GM23338 (cell line): ENCODE data around the gene GALNT3. TPM values are rescaled to one million over a fixed set of nuclear protein-coding genes. Genes with fewer than 3 reads are reported as not detected.

Source experiments
- ATAC-seq: fragments of 200-7000 bp; cut with Tn5 transposase; 3 replicates; pipeline ENCODE4 v1.9.1; 2020
- DNase-seq: peaks from one replicate; pipeline ENCODE4 v3.0.0-alpha.2; 2015; ENCODE audit warnings: low spot score
- H2AFZ ChIP-seq: fragments of 200-600 bp; sonication (generic); 2 replicates; pipeline ENCODE4 v1.8.0; 2016; ENCODE audit warnings: antibody characterized with exemption, mild to moderate bottlenecking, moderate library complexity
- H3F3A ChIP-seq: fragments of 200-600 bp; sonication (generic); replicated peaks from 2 replicates; pipeline ENCODE4 v1.8.0; 2017; ENCODE audit warnings: antibody characterized with exemption, mixed run types, low read depth
- H3K27ac ChIP-seq: fragments of 200-600 bp; sonication (generic); 2 replicates; pipeline ENCODE4 v1.6.1; 2016; ENCODE audit warnings: low read depth
- H3K27me3 ChIP-seq: fragments of 200-600 bp; sonication (generic); 2 replicates; pipeline ENCODE4 v1.8.0; 2016; ENCODE audit warnings: mild to moderate bottlenecking, mixed run types, moderate library complexity; ENCODE audit not compliant: insufficient read depth
- H3K36me3 ChIP-seq: fragments of 200-600 bp; sonication (generic); 2 replicates; pipeline ENCODE4 v1.8.0; 2016; ENCODE audit warnings: mild to moderate bottlenecking; ENCODE audit not compliant: insufficient read depth
- H3K4me1 ChIP-seq: fragments of 200-600 bp; sonication (generic); 2 replicates; pipeline ENCODE4 v1.8.0; 2016; ENCODE audit warnings: mild to moderate bottlenecking, moderate library complexity; ENCODE audit not compliant: insufficient read depth
- H3K4me2 ChIP-seq: fragments of 200-600 bp; sonication (generic); 2 replicates; pipeline ENCODE4 v1.7.1; 2017; ENCODE audit warnings: mixed run types
- H3K4me3 ChIP-seq: fragments of 200-600 bp; sonication (generic); 2 replicates; pipeline ENCODE4 v1.6.1; 2016; ENCODE audit warnings: mixed run types
- H3K79me2 ChIP-seq: fragments of 200-600 bp; sonication (generic); replicated peaks from 2 replicates; pipeline ENCODE4 v1.8.0; 2017; ENCODE audit warnings: mild to moderate bottlenecking; ENCODE audit not compliant: insufficient read depth
- H3K9me2 ChIP-seq: fragments of 200-600 bp; sonication (generic); 2 replicates; pipeline ENCODE4 v1.8.0; 2017; ENCODE audit not compliant: insufficient read depth
- H4K20me1 ChIP-seq: fragments of 200-600 bp; sonication (generic); replicated peaks from 2 replicates; pipeline ENCODE4 v1.8.0; 2017; ENCODE audit warnings: mild to moderate bottlenecking; ENCODE audit not compliant: insufficient read depth
- H3K27ac Mint-ChIP-seq: 2 replicates; pipeline ENCODE4 v1.8.0; 2020; ENCODE audit warnings: inconsistent platforms, mild to moderate bottlenecking, moderate library complexity, mixed read lengths
- H3K27me3 Mint-ChIP-seq: 3 replicates; pipeline ENCODE4 v1.8.0; 2022; ENCODE audit warnings: low read depth, mild to moderate bottlenecking, moderate library complexity, mixed read lengths, inconsistent platforms; ENCODE audit not compliant: insufficient read depth, poor library complexity
- H3K36me3 Mint-ChIP-seq: 3 replicates; pipeline ENCODE4 v1.8.0; 2021; ENCODE audit warnings: low read depth, mild to moderate bottlenecking, inconsistent platforms, moderate library complexity, mixed read lengths
- H3K4me1 Mint-ChIP-seq: 3 replicates; pipeline ENCODE4 v1.8.0; 2020; ENCODE audit warnings: mild to moderate bottlenecking, inconsistent platforms, mixed read lengths
- H3K4me3 Mint-ChIP-seq: 3 replicates; pipeline ENCODE4 v1.8.0; 2021; ENCODE audit warnings: moderate library complexity, mild to moderate bottlenecking, inconsistent platforms, mixed read lengths
- H3K9me3 Mint-ChIP-seq: 3 replicates; pipeline ENCODE4 v1.8.0; 2020; ENCODE audit warnings: moderate library complexity, mild to moderate bottlenecking, inconsistent platforms, mixed read lengths
- CREB1 ChIP-seq: fragments of 250-450 bp; sonication (Bioruptor Pico); IDR thresholded peaks from 2 replicates; pipeline ENCODE4 v1.5.0; 2020; ENCODE audit warnings: low read depth, mild to moderate bottlenecking, moderate library complexity
- EZH2 ChIP-seq: fragments of 200-600 bp; sonication (generic); IDR thresholded peaks from one replicate; pipeline ENCODE4 v1.8.0; 2017; ENCODE audit warnings: antibody characterized with exemption, mild to moderate bottlenecking, low read depth; ENCODE audit not compliant: unreplicated experiment
- EZH2phosphoT487 ChIP-seq: fragments of 200-600 bp; sonication (generic); IDR thresholded peaks from one replicate; pipeline ENCODE4 v1.8.1; 2018; ENCODE audit warnings: antibody characterized with exemption; ENCODE audit not compliant: unreplicated experiment
- JUNB ChIP-seq: IDR thresholded peaks from one replicate; pipeline ENCODE4 v1.6.1; 2016; ENCODE audit warnings: antibody characterized with exemption; ENCODE audit not compliant: unreplicated experiment
- NANOG ChIP-seq: IDR thresholded peaks from 2 replicates; pipeline ENCODE4 v1.6.1; 2016; ENCODE audit warnings: antibody characterized with exemption, borderline replicate concordance
- POLR2AphosphoS5 ChIP-seq: IDR thresholded peaks from 2 replicates; pipeline ENCODE4 v1.6.1; 2016; ENCODE audit warnings: antibody characterized with exemption, low read depth
- STAT1 ChIP-seq: IDR thresholded peaks from one replicate; pipeline ENCODE4 v1.6.1; 2016; ENCODE audit warnings: antibody characterized with exemption; ENCODE audit not compliant: unreplicated experiment
- ZNF114 ChIP-seq: fragments of 250-450 bp; sonication (Bioruptor Pico); IDR thresholded peaks from 2 replicates; pipeline ENCODE4 v1.5.0; 2020; ENCODE audit warnings: mild to moderate bottlenecking, moderate library complexity
- ZNF331 ChIP-seq: fragments of 250-450 bp; sonication (Bioruptor Pico); IDR thresholded peaks from 2 replicates; pipeline ENCODE4 v1.5.0; 2020; ENCODE audit warnings: low read depth, mild to moderate bottlenecking, moderate library complexity
- polyA plus RNA-seq: library from polyadenylated mRNA; unstranded; fragments of >200 nt; fragmentation: Nextera tagmentation; extraction: Ambion mirVana; gene quantifications from 2 replicates; pipeline ENCODE4 v1.2.1, GENCODE V29; 2016
- total RNA-seq: library from RNA; depleted of rRNA; stranded (reverse); fragments of >200 nt; shearing (Covaris generic); gene quantifications from 2 replicates; pipeline ENCODE4 v1.2.3, GENCODE V29; 2014
- TF ChIP-seq, protein P1 (sequence below): IDR thresholded peaks from one replicate; pipeline ENCODE4 v1.6.1; 2018; ENCODE audit warnings: antibody characterized with exemption; ENCODE audit not compliant: unreplicated experiment
- TF ChIP-seq, protein P2 (sequence below): fragments of 250-450 bp; sonication (Bioruptor Pico); IDR thresholded peaks from 2 replicates; pipeline ENCODE4 v1.5.0; 2020; ENCODE audit warnings: mild to moderate bottlenecking, moderate library complexity
- TF ChIP-seq, protein P3 (sequence below): IDR thresholded peaks from 2 replicates; pipeline ENCODE4 v1.6.1; 2016; ENCODE audit warnings: antibody characterized with exemption
- TF ChIP-seq, protein P4 (sequence below), 2 experiments: fragments of 200-600 bp in 1 of 2; sonication (generic) in 1 of 2; conservative IDR thresholded peaks; 2 replicates each; pipeline versions ENCODE4 v1.5.1 to v1.6.1; 2016 to 2017; ENCODE audit warnings: antibody characterized with exemption in 2 of 2, low read depth in 2 of 2, mild to moderate bottlenecking in 2 of 2, moderate library complexity in 1 of 2

The GALNT3 gene
- total and polyA plus RNA-seq, 2 experiments from 2014 or later: 16.8 to 17.1 TPM

DNA sequence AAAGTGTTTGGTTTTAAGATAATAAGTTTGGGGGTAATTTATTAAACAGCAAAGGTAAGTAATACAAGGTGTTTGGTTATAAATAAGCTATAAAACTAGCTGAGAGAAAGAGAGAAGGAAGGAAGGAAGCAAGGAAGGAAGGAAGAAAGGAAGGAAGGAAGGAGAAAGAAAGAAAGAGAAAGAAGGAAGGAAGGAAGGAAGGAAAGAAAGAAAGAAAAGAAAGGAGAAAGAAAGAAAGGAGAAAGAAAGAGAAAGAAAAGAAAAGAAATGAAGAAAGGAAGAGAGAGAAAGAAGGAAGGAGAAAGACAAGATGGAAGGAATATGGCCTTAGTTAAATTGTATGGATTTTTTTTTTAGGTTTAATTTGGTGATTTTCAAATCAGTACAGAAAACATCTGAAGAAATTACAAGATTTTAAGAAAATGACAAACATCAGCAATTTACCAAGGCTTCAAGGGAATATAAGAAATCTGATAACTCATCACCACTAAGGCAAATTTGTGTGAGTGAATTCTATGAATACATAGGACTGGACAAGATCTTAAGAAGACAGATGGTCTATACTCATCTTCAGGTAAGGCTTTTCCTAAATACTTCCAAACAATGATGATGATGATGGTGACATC is 46.4 kb upstream of the GALNT3 start:
- no peaks in the 10 kb centered on the region for H3K9me2 ChIP-seq
- no peak overlapping the region for H3K27ac ChIP-seq
- no peaks in the 10 kb centered on the region for H3K79me2 ChIP-seq
- no peaks in the 10 kb centered on the region for H3K36me3 Mint-ChIP-seq
- DNase-seq: no peak
- H3K36me3 ChIP-seq: no peaks in the 10 kb centered on the region
- H2AFZ ChIP-seq: no peak overlapping the region
- H3K4me3 ChIP-seq: no peak overlapping the region
- no peaks in the 10 kb centered on the region for H3K27me3 ChIP-seq
- H4K20me1 ChIP-seq: no peaks in the 10 kb centered on the region
- H3K9me3 Mint-ChIP-seq: no peaks in the 10 kb centered on the region
- no peak overlapping the region for H3K4me2 ChIP-seq
- TF ChIP-seq, protein P1, sequence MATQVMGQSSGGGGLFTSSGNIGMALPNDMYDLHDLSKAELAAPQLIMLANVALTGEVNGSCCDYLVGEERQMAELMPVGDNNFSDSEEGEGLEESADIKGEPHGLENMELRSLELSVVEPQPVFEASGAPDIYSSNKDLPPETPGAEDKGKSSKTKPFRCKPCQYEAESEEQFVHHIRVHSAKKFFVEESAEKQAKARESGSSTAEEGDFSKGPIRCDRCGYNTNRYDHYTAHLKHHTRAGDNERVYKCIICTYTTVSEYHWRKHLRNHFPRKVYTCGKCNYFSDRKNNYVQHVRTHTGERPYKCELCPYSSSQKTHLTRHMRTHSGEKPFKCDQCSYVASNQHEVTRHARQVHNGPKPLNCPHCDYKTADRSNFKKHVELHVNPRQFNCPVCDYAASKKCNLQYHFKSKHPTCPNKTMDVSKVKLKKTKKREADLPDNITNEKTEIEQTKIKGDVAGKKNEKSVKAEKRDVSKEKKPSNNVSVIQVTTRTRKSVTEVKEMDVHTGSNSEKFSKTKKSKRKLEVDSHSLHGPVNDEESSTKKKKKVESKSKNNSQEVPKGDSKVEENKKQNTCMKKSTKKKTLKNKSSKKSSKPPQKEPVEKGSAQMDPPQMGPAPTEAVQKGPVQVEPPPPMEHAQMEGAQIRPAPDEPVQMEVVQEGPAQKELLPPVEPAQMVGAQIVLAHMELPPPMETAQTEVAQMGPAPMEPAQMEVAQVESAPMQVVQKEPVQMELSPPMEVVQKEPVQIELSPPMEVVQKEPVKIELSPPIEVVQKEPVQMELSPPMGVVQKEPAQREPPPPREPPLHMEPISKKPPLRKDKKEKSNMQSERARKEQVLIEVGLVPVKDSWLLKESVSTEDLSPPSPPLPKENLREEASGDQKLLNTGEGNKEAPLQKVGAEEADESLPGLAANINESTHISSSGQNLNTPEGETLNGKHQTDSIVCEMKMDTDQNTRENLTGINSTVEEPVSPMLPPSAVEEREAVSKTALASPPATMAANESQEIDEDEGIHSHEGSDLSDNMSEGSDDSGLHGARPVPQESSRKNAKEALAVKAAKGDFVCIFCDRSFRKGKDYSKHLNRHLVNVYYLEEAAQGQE: no peak
- TF ChIP-seq EZH2phosphoT487 (no peak), POLR2AphosphoS5 (no peak), EZH2 (no peak), ZNF114 (no peak), CREB1 (CRISPR knock-in tag) (no peak), JUNB (no peak), ZNF331 (CRISPR knock-in tag) (no peak), STAT1 (no peak), NANOG (no peak)
- TF ChIP-seq, protein P2, sequence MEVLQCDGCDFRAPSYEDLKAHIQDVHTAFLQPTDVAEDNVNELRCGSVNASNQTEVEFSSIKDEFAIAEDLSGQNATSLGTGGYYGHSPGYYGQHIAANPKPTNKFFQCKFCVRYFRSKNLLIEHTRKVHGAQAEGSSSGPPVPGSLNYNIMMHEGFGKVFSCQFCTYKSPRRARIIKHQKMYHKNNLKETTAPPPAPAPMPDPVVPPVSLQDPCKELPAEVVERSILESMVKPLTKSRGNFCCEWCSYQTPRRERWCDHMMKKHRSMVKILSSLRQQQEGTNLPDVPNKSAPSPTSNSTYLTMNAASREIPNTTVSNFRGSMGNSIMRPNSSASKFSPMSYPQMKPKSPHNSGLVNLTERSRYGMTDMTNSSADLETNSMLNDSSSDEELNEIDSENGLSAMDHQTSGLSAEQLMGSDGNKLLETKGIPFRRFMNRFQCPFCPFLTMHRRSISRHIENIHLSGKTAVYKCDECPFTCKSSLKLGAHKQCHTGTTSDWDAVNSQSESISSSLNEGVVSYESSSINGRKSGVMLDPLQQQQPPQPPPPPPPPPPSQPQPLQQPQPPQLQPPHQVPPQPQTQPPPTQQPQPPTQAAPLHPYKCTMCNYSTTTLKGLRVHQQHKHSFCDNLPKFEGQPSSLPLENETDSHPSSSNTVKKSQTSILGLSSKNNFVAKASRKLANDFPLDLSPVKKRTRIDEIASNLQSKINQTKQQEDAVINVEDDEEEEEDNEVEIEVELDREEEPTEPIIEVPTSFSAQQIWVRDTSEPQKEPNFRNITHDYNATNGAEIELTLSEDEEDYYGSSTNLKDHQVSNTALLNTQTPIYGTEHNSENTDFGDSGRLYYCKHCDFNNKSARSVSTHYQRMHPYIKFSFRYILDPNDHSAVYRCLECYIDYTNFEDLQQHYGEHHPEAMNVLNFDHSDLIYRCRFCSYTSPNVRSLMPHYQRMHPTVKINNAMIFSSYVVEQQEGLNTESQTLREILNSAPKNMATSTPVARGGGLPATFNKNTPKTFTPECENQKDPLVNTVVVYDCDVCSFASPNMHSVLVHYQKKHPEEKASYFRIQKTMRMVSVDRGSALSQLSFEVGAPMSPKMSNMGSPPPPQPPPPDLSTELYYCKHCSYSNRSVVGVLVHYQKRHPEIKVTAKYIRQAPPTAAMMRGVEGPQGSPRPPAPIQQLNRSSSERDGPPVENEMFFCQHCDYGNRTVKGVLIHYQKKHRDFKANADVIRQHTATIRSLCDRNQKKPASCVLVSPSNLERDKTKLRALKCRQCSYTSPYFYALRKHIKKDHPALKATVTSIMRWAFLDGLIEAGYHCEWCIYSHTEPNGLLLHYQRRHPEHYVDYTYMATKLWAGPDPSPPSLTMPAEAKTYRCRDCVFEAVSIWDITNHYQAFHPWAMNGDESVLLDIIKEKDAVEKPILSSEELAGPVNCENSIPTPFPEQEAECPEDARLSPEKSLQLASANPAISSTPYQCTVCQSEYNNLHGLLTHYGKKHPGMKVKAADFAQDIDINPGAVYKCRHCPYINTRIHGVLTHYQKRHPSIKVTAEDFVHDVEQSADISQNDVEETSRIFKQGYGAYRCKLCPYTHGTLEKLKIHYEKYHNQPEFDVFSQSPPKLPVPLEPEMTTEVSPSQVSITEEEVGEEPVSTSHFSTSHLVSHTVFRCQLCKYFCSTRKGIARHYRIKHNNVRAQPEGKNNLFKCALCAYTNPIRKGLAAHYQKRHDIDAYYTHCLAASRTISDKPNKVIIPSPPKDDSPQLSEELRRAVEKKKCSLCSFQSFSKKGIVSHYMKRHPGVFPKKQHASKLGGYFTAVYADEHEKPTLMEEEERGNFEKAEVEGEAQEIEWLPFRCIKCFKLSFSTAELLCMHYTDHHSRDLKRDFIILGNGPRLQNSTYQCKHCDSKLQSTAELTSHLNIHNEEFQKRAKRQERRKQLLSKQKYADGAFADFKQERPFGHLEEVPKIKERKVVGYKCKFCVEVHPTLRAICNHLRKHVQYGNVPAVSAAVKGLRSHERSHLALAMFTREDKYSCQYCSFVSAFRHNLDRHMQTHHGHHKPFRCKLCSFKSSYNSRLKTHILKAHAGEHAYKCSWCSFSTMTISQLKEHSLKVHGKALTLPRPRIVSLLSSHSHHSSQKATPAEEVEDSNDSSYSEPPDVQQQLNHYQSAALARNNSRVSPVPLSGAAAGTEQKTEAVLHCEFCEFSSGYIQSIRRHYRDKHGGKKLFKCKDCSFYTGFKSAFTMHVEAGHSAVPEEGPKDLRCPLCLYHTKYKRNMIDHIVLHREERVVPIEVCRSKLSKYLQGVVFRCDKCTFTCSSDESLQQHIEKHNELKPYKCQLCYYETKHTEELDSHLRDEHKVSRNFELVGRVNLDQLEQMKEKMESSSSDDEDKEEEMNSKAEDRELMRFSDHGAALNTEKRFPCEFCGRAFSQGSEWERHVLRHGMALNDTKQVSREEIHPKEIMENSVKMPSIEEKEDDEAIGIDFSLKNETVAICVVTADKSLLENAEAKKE (CRISPR knock-in tag): no peak
- TF ChIP-seq, protein P3, sequence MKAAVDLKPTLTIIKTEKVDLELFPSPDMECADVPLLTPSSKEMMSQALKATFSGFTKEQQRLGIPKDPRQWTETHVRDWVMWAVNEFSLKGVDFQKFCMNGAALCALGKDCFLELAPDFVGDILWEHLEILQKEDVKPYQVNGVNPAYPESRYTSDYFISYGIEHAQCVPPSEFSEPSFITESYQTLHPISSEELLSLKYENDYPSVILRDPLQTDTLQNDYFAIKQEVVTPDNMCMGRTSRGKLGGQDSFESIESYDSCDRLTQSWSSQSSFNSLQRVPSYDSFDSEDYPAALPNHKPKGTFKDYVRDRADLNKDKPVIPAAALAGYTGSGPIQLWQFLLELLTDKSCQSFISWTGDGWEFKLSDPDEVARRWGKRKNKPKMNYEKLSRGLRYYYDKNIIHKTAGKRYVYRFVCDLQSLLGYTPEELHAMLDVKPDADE: no peak
- TF ChIP-seq, protein P4, sequence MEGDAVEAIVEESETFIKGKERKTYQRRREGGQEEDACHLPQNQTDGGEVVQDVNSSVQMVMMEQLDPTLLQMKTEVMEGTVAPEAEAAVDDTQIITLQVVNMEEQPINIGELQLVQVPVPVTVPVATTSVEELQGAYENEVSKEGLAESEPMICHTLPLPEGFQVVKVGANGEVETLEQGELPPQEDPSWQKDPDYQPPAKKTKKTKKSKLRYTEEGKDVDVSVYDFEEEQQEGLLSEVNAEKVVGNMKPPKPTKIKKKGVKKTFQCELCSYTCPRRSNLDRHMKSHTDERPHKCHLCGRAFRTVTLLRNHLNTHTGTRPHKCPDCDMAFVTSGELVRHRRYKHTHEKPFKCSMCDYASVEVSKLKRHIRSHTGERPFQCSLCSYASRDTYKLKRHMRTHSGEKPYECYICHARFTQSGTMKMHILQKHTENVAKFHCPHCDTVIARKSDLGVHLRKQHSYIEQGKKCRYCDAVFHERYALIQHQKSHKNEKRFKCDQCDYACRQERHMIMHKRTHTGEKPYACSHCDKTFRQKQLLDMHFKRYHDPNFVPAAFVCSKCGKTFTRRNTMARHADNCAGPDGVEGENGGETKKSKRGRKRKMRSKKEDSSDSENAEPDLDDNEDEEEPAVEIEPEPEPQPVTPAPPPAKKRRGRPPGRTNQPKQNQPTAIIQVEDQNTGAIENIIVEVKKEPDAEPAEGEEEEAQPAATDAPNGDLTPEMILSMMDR (conservative IDR thresholded peaks at IDR 0.05; ENCODE audit: low read depth in 2 of 2): no peak
- ATAC-seq: no peak
- H3K4me3 Mint-ChIP-seq: no peak overlapping the region
- H3K4me1 Mint-ChIP-seq: peaks cover 25% of the 10 kb centered on the region
- no peak overlapping the region for H3K27ac Mint-ChIP-seq
- peaks cover 28% of the 10 kb centered on the region for H3K4me1 ChIP-seq
- H3F3A ChIP-seq: no peaks in the 10 kb centered on the region
- H3K27me3 Mint-ChIP-seq: peaks cover 4% of the 10 kb centered on the region
